Smooth muscle cell (in vitro differentiated cells): ENCODE results near the gene TTLL5. TPM values are rescaled to one million over a fixed set of nuclear protein-coding genes. Genes with fewer than 3 reads are reported as not detected.

Experiments used
- DNase-seq: peaks from one replicate; lab custom pipeline; 2025; ENCODE audit not compliant: unreplicated experiment; lab: John Stamatoyannopoulos, UW
- H2AFZ ChIP-seq: fragments of 200-600 bp; sonication (generic); 2 replicates; pipeline ENCODE4 v1.6.0; 2016; ENCODE audit warnings: antibody characterized with exemption, low read depth, mild to moderate bottlenecking
- H3F3A ChIP-seq: fragments of 200-600 bp; sonication (generic); 2 replicates; pipeline ENCODE4 v1.6.0; 2017; ENCODE audit warnings: antibody characterized with exemption, low read depth
- H3K27ac ChIP-seq: fragments of 200-600 bp; sonication (generic); 2 replicates; pipeline ENCODE4 v1.5.1; 2016; ENCODE audit warnings: low read depth, mild to moderate bottlenecking
- H3K27me3 ChIP-seq: fragments of 200-600 bp; sonication (generic); 2 replicates; pipeline ENCODE4 v1.6.1; 2016; ENCODE audit warnings: low read depth, mild to moderate bottlenecking
- H3K36me3 ChIP-seq: fragments of 200-600 bp; sonication (generic); 2 replicates; pipeline ENCODE4 v1.5.1; 2016; ENCODE audit warnings: low read depth
- H3K4me1 ChIP-seq: fragments of 200-600 bp; sonication (generic); 2 replicates; pipeline ENCODE4 v1.5.1; 2016; ENCODE audit warnings: low read depth
- H3K4me2 ChIP-seq: fragments of 200-600 bp; sonication (generic); 2 replicates; pipeline ENCODE4 v1.6.0; 2016; ENCODE audit warnings: mild to moderate bottlenecking
- H3K4me3 ChIP-seq: fragments of 200-600 bp; sonication (generic); 2 replicates; pipeline ENCODE4 v1.5.1; 2016; ENCODE audit warnings: mild to moderate bottlenecking
- H3K79me2 ChIP-seq: fragments of 200-600 bp; sonication (generic); 2 replicates; pipeline ENCODE4 v1.6.0; 2016; ENCODE audit warnings: low read depth, mild to moderate bottlenecking
- H3K9ac ChIP-seq: fragments of 200-600 bp; sonication (generic); 2 replicates; pipeline ENCODE4 v1.6.0; 2016; ENCODE audit warnings: low read depth
- H3K9me3 ChIP-seq: fragments of 200-600 bp; sonication (generic); replicated peaks from 2 replicates; pipeline ENCODE4 v1.5.1; 2016; ENCODE audit warnings: low read depth
- H4K20me1 ChIP-seq: fragments of 200-600 bp; sonication (generic); 2 replicates; pipeline ENCODE4 v1.6.0; 2016; ENCODE audit warnings: low read depth
- CTCF ChIP-seq: fragments of 200-600 bp; sonication (generic); IDR thresholded peaks from 2 replicates; pipeline ENCODE4 v1.5.1; 2017; ENCODE audit warnings: borderline replicate concordance, mild to moderate bottlenecking, antibody characterized with exemption; ENCODE audit not compliant: insufficient read depth, poor library complexity, severe bottlenecking
- WGBS: methylation state at CpG from one replicate; pipeline ENCODE4 v1.1.7; 2016; ENCODE audit warnings: low lambda C conversion rate; 5-methylcytosine and 5-hydroxymethylcytosine counted together
- polyA plus RNA-seq: library from polyadenylated mRNA; unstranded; fragments of >200 nt; fragmentation: Nextera tagmentation; extraction: Ambion mirVana; gene quantifications from 2 replicates; pipeline ENCODE4 v1.2.1, GENCODE V29; 2016
- total RNA-seq: library from RNA; depleted of rRNA; stranded (reverse); fragments of >200 nt; gene quantifications from 2 replicates; pipeline ENCODE4 v1.2.3, GENCODE V29; 2014

Gene TTLL5
- total and polyA plus RNA-seq, 2 experiments from 2014 or later = 12.6 to 38.0 TPM

- no peaks in the 10 kb centered on the region for H3F3A ChIP-seq
- no peak overlapping the region for H3K9ac ChIP-seq
- peaks cover 2% of the 10 kb centered on the region for H3K36me3 ChIP-seq
- 78% methylated on average over 6 of the region's 6 CpGs for WGBS
- no peaks in the 10 kb centered on the region for H3K27me3 ChIP-seq
- H4K20me1 ChIP-seq = no peaks in the 10 kb centered on the region
- peaks cover 12% of the 10 kb centered on the region for H3K79me2 ChIP-seq
- H2AFZ ChIP-seq = no peak overlapping the region
- peaks cover 6% of the 10 kb centered on the region for H3K4me1 ChIP-seq
- no peaks in the 10 kb centered on the region for H3K9me3 ChIP-seq
- no peak overlapping the region for H3K4me2 ChIP-seq
- no peak overlapping the region for H3K27ac ChIP-seq
- no peak for DNase-seq
- no peak overlapping the region for H3K4me3 ChIP-seq
- TF ChIP-seq CTCF = no peak
Observed at GRCh38 chr14:75989134-75989533, 328.1 kb downstream of the TTLL5 start.

GRCh38 chr14:75990297-75990696, 329.3 kb downstream of the TTLL5 start:
- no peak overlapping the region for H3K4me2 ChIP-seq
- no peaks in the 10 kb centered on the region for H3K27me3 ChIP-seq
- no peak overlapping the region for H2AFZ ChIP-seq
- H3K9ac ChIP-seq = no peak overlapping the region
- H3K27ac ChIP-seq = no peak overlapping the region
- H3K4me1 ChIP-seq = peaks cover 6% of the 10 kb centered on the region
- H3K79me2 ChIP-seq = peaks cover 12% of the 10 kb centered on the region
- H3K36me3 ChIP-seq = peaks cover 2% of the 10 kb centered on the region
- no peak overlapping the region for H3K4me3 ChIP-seq
- WGBS = 97% methylated on average over 4 of the region's 4 CpGs
- no peak for TF ChIP-seq CTCF
- no peaks in the 10 kb centered on the region for H3F3A ChIP-seq
- H4K20me1 ChIP-seq = peaks cover 5% of the 10 kb centered on the region
- DNase-seq = no peak
- H3K9me3 ChIP-seq = no peaks in the 10 kb centered on the region

GRCh38 chr14:75991753-75992152, 330.7 kb downstream of the TTLL5 start:
- peaks cover 5% of the 10 kb centered on the region for H3K79me2 ChIP-seq
- H3K9me3 ChIP-seq = no peaks in the 10 kb centered on the region
- H3K4me2 ChIP-seq = no peak overlapping the region
- no peak overlapping the region for H3K4me3 ChIP-seq
- H4K20me1 ChIP-seq = peaks cover 18% of the 10 kb centered on the region
- peaks cover under 1% of the 10 kb centered on the region for H3K4me1 ChIP-seq
- peaks cover 2% of the 10 kb centered on the region for H3K36me3 ChIP-seq
- no peak overlapping the region for H2AFZ ChIP-seq
- TF ChIP-seq CTCF = no peak
- H3K27ac ChIP-seq = no peak overlapping the region
- H3K27me3 ChIP-seq = no peaks in the 10 kb centered on the region
- DNase-seq = no peak
- 75% methylated on average over 4 of the region's 4 CpGs for WGBS
- no peak overlapping the region for H3K9ac ChIP-seq
- H3F3A ChIP-seq = no peaks in the 10 kb centered on the region

GRCh38 chr14:75993567-75994041, 332.6 kb downstream of the TTLL5 start:
- H4K20me1 ChIP-seq = peaks cover 26% of the 10 kb centered on the region
- peaks cover 7% of the 10 kb centered on the region for H3K36me3 ChIP-seq
- H3F3A ChIP-seq = no peaks in the 10 kb centered on the region
- H3K79me2 ChIP-seq = no peaks in the 10 kb centered on the region
- no peak overlapping the region for H3K27ac ChIP-seq
- no peaks in the 10 kb centered on the region for H3K9me3 ChIP-seq
- H3K9ac ChIP-seq = no peak overlapping the region
- no peak for DNase-seq
- no peaks in the 10 kb centered on the region for H3K4me1 ChIP-seq
- no peak overlapping the region for H3K4me3 ChIP-seq
- no peaks in the 10 kb centered on the region for H3K27me3 ChIP-seq
- H3K4me2 ChIP-seq = no peak overlapping the region
- 93% methylated on average over 1 of the region's 1 CpG for WGBS
- TF ChIP-seq CTCF = no peak
- no peak overlapping the region for H2AFZ ChIP-seq
